GM13977 (cell line): ENCODE measurements around the gene CNTNAP2.

Experiments used
- DNase-seq: peaks from one replicate; pipeline ENCODE4 v3.0.0; 2012; ENCODE audit warnings: low spot score
- CTCF ChIP-seq: IDR thresholded peaks from 2 replicates; pipeline ENCODE4 v1.5.1; 2012; ENCODE audit warnings: mild to moderate bottlenecking, control low read depth; ENCODE audit not compliant: insufficient read depth; ENCODE audit errors: extremely low read depth, missing control alignments
- in situ Hi-C: fragments of 300-500 bp; cut with MboI; formaldehyde crosslinking; loops from one replicate; pipeline ENCODE4 v1.12.0; 2022; ENCODE audit warnings: low sequenced_read_pairs, low pct_unique_long_range_greater_than_20kb, mixed read lengths, inconsistent platforms; ENCODE audit not compliant: unreplicated experiment

Gene CNTNAP2

GRCh38 chr7:147474862-147475261, 1358.3 kb downstream of the CNTNAP2 start:
- DNase-seq: no peak
- in situ Hi-C loops: no loop called here
- no peak for TF ChIP-seq CTCF

- no peak for DNase-seq
- TF ChIP-seq CTCF: no peak
- in situ Hi-C loops: no loop called here
These were observed 1360.9 kb downstream of the CNTNAP2 start for GRCh38 chr7:147477526-147477925.

- in situ Hi-C loops: no loop called here
- DNase-seq: no peak
- TF ChIP-seq CTCF: no peak
These were observed 1362.2 kb downstream of the CNTNAP2 start for GRCh38 chr7:147478796-147479195.

- in situ Hi-C loops: no loop called here
- no peak for TF ChIP-seq CTCF
- no peak for DNase-seq
These were observed 1367.2 kb downstream of the CNTNAP2 start for GRCh38 chr7:147483634-147484292.

GRCh38 chr7:147485660-147486210, 1369.1 kb downstream of the CNTNAP2 start:
- in situ Hi-C loops: no loop called here
- no peak for TF ChIP-seq CTCF
- DNase-seq: no peak

GRCh38 chr7:147492606-147493005, 1376.0 kb downstream of the CNTNAP2 start:
- no peak for DNase-seq
- no peak for TF ChIP-seq CTCF
- in situ Hi-C loops: no loop called here

- DNase-seq: no peak
- in situ Hi-C loops: no loop called here
- TF ChIP-seq CTCF: no peak
These were observed 1379.6 kb downstream of the CNTNAP2 start for GRCh38 chr7:147496209-147496608.
